ENCODE results near the gene TEX14.

TEX14 gene

GRCh38 chr17:58677194-58677880 is 14.5 kb downstream of the TEX14 start:
- H3K9me3 ChIP-seq = no peaks in the 10 kb centered on the region
- DNase-seq = no peak
- TF ChIP-seq CTCF (IDR thresholded peaks at IDR 0.05) = no peak
- no peak overlapping the region for H3K4me3 ChIP-seq
- H3K27ac ChIP-seq = no peak overlapping the region
- intact Hi-C loops (cut with DNase I; ENCODE audit: low total_unique reads) = no loop called here
- H3K27me3 ChIP-seq = no peaks in the 10 kb centered on the region
- H3K36me3 ChIP-seq = no peaks in the 10 kb centered on the region
- H3K4me1 ChIP-seq = no peaks in the 10 kb centered on the region

GRCh38 chr17:58671969-58672368 is 19.9 kb downstream of the TEX14 start:
- no peak overlapping the region for H3K27ac ChIP-seq
- intact Hi-C loops (cut with DNase I; ENCODE audit: low total_unique reads) = no loop called here

GRCh38 chr17:58669853-58670252 is 22.0 kb downstream of the TEX14 start:
- Histone ChIP-seq H3K4me3 (no peak overlapping the region), H3K4me1 (no peaks in the 10 kb centered on the region), H3K36me3 (no peaks in the 10 kb centered on the region), H3K9me3 (no peaks in the 10 kb centered on the region), H3K27me3 (no peaks in the 10 kb centered on the region), H3K27ac (no peak overlapping the region)
- DNase-seq = no peak
- intact Hi-C loops (cut with DNase I; ENCODE audit: low total_unique reads) = no loop called here
- no peak for TF ChIP-seq CTCF (IDR thresholded peaks at IDR 0.05)

More at GRCh38 chr17:58671969-58672368, 19.9 kb downstream of the TEX14 start:
- DNase-seq = no peak
- Histone ChIP-seq H3K4me1 (no peaks in the 10 kb centered on the region), H3K36me3 (no peaks in the 10 kb centered on the region), H3K27me3 (no peaks in the 10 kb centered on the region), H3K9me3 (no peaks in the 10 kb centered on the region), H3K4me3 (no peak overlapping the region)
- TF ChIP-seq CTCF (IDR thresholded peaks at IDR 0.05) = no peak

- intact Hi-C loops (cut with DNase I; ENCODE audit: low total_unique reads) = no loop called here
- Histone ChIP-seq H3K36me3 (no peaks in the 10 kb centered on the region), H3K27ac (no peak overlapping the region), H3K27me3 (no peaks in the 10 kb centered on the region), H3K4me3 (no peak overlapping the region), H3K4me1 (no peaks in the 10 kb centered on the region), H3K9me3 (no peaks in the 10 kb centered on the region)
- no peak for DNase-seq
- no peak for TF ChIP-seq CTCF (IDR thresholded peaks at IDR 0.05)
Observed at GRCh38 chr17:58668598-58668935, 23.3 kb downstream of the TEX14 start.

- TF ChIP-seq CTCF (IDR thresholded peaks at IDR 0.05) = no peak
- DNase-seq = no peak
- Histone ChIP-seq H3K27ac (no peak overlapping the region), H3K36me3 (no peaks in the 10 kb centered on the region), H3K27me3 (no peaks in the 10 kb centered on the region), H3K4me1 (no peaks in the 10 kb centered on the region), H3K4me3 (no peak overlapping the region), H3K9me3 (no peaks in the 10 kb centered on the region)
- intact Hi-C loops (cut with DNase I; ENCODE audit: low total_unique reads) = no loop called here
Observed at GRCh38 chr17:58667934-58668597, 23.8 kb downstream of the TEX14 start.

Measured in tibial artery (tissue), 4 donors.